SKM-1 treated with dmso at 0.1 percent for 144 hours (cell line): ENCODE measurements around the gene AKAP9.
A peak's percentile ranks its signal among the peaks of the same experiment; 100 is the strongest.
"Not testable (repeated sequence)": the region's sequence is repeated elsewhere in the genome, so short reads cannot be mapped to it uniquely, and the experiment has no call there.

Experiments used
- DNase-seq: peaks from one replicate; lab custom pipeline; 2025; ENCODE audit not compliant: unreplicated experiment; lab: John Stamatoyannopoulos, UW

The AKAP9 gene

DNA sequence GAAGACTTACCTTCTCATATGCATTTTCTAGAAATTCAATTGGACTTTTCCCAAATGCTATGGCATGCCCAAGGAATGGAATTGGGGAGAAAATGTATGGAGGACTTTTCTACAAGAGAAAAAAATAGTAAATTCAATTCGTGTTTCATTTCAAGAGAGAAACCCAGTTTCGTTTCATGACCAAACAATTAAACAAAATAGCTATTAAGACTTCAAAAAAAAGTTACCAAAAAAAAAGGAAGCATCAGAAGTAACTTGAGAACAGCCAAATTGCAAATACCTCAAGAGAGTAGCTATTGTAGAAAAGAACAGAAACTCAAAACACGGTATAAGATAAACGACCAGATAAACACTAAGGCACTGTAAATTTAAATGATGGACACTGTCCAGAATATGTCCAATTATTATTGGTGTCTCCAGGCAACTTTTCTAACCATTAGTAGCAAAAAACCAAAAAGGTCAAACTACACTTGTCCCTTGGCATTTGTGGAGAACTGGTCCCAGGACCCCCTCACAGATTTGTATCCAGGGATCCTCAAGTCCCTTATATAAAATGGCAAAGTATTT, 191.2 kb downstream of the AKAP9 start:
- DNase-seq, result no peak

GRCh38 chr7:92133133-92133736, 192.6 kb downstream of the AKAP9 start:
- peak; percentile 71 for DNase-seq

DNA sequence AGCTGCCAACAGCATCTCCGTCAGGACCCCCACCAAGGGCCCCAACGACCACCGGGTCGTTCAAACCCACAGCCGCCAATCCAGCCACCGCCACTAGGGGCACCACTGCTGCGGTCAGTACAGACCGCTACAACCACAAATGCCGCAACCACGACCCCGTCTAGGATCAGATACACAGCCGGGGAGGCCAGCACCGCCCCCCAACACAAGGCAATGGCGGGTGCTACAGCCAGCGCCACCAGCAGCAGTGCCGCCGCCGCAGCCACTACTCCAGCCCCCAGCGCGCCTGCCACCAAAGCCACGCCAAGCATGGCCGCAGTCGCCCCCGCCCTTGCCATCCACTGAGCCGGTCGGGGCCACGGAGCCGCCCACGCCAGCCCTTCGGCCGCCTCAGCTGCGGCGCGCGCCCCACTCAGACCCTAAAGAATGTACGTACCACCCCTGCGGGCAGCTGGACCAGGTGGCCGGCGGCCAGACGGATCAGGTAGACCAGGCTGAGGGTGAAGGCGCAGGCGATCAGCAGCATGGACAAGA, 193.1 kb downstream of the AKAP9 start:
- DNase-seq, result peak; percentile 54

GRCh38 chr7:92134271-92135051, 193.8 kb downstream of the AKAP9 start, which contains the start of gene CYP51A1:
Gene CYP51A1, minus strand, starts transcription at chr7:92134477. Its CDS starts 113 bp downstream, at chr7:92134364.
- DNase-seq, result peak; percentile 84

DNA sequence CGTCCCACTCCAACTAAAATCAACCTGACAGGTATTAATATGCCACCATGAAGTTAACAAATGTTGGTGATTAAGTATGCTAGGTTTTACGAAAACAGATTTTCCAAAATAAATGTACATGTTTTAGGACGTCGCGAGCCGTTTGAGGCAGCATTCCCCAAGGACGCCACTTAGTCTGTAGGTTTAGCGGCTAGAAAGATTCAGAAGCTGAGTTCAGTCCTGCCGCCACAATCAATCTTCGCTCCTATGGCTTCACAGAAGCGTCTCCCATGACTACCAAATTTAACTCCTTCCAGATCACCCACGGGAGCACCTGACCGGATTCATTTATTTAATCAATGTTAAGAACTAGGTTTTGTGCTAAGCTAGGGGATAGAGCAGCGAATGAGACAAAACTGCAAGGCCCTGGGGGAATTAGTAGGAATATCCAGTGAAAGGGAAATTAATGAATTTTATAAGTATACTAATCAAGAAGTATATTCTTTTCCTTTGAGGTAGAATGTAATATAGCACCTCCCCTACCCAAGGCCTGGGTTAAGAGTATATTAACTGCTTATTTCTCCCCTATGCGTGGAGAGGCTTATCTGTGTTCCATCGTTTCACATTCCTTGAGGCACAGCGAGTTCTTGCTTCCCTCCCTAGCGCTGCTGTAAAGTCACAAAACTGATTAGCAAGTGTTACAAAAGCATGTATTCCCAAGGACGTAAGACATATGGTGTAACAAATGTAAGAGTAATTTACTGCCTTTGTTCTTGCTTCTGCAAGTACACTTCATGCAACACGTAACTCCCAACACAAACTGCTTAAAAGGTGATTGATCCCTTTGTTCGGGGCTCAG, 194.6 kb downstream of the AKAP9 start:
- no peak for DNase-seq

DNA sequence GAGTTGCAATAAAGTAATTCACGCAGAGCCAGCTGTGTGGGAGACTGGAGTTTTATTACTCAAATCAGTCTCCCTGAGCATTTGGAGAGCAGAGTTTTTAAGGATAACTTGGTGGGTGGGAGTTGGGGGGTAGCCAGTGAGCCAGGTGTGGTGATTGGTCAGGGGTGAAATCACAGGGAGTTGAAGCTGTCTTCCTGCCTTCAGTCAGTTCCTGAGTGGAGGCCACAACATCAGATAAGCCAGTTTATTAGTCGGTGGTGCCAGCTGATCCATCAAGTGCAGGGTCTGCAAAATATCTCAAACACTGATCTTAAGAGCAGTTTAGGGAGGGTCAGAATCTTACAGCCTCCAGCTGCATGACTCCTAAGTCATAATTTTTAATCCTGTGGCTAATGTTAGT, 196.9 kb downstream of the AKAP9 start:
- no peak for DNase-seq

DNA sequence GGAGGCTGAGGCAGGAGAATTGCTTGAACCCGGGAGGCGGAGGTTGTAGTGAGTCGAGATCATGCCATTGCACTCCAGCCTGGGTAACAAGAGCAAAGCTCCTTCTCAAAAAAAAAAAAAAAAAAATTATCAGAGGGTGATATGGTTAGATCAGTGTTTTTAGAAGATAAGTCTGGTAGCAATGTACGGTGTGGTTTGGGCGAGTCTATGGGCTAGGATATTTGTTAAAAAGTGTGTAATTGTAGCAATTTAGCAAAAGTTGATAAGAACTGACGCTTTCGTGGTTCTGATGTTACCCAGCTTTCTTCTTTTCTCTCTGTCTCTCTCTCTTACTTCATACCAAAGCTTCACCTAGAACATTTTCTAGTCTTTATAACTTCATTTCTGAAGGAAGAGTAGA, 200.5 kb downstream of the AKAP9 start:
- DNase-seq, result no peak

GRCh38 chr7:92142791-92143190, 202.1 kb downstream of the AKAP9 start:
- DNase-seq, result not testable (repeated sequence)

- not testable (repeated sequence) for DNase-seq
These were observed 202.7 kb downstream of the AKAP9 start for GRCh38 chr7:92143192-92143880.

DNA sequence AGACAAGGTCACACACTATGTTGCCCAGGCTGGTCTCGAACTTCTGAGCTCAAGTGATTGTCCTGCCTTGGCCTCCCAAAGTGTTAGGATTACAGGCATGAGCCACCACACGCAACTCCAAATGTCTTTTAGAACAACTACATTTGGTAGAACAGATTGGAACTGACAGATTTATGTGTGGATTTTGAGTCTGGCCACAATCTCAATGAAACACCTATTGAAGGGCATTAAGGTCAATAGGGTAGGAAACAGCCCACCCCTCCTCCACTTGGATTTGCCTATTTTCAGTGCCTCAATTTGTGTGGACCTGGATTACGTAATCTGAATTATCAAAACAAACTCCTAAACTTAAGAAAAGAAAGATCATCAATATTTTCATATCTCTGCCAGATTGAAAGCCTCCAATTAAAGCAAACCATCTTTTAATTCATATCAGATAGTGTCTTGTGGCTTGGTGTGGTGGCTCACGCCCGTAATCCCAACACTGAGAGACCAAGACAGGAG, 209.1 kb downstream of the AKAP9 start:
- DNase-seq, result no peak

DNA sequence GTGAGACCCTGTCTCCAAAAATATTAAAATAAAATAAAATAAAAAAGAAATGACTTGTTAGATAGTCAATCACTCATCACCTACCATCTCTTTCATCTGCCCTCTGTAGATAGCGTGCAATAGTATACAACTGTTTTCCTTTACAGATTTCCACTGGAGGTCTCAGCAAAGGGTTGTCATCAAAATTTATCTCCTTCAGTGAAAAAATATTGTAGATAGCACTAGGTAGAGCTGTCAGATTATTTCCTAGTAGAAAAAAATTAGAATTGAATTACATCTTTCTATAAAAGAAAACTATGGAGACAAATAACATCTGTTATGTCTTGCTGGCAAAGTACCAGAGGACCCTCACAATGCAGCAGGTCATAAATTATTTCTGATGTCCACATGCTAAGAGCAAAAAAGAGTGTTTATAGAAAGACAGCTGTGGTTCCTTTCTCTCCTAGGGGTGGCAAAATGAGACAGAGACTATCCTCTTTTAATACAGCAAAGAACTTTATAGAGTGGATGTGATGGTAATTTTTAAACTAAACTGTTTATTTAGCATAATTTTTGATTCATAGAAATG, 209.9 kb downstream of the AKAP9 start:
- DNase-seq, result no peak

GRCh38 chr7:92155108-92155739, 214.6 kb downstream of the AKAP9 start:
- DNase-seq, result no peak

GRCh38 chr7:92156990-92157389, 216.3 kb downstream of the AKAP9 start:
- DNase-seq, result no peak

DNA sequence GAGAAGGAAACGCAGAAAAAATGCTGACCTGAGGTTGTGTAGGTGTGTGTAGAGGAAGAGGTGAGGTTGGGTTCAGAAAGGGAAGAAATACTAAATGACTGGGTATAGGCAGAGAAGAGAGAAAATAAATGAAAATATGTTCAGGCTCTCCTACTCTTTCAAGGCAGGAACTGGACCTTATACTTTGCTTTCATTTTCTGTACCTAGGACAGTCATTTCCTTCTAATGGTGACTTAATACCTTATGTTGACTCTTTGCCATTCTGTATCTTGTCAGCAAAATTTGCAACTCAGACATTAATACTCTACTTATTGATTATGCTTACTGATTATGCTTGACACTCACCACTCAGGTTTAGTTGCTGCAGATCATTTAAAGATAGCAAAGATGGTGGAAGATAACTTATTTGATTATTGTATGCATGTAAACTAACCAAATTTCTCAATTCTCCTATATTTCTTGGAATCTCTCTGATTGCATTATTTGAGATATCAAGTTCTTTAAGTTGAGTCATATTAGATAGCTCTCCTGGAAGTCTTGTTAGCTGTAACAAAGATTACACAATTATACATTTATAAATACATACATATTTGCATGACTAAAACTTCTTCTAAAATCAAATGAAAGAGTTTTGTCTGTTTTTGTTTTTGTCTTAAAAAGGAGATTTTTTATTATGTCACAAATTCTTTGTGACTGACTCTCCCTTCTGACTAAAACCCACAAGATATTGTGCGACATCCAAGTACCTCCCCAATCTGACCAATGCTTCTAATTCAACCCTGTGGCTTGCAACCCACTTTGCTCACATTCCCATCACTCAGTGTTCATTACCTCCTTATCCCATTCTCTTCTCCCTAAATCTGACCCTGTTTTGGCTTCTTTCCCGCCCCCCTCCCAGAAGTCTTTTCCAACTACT, 218.3 kb downstream of the AKAP9 start:
- DNase-seq, result no peak
